Ovary (tissue), 9 donors: ENCODE results near the gene FBXO28. TPM values are rescaled to one million over a fixed set of nuclear protein-coding genes. Genes with fewer than 3 reads are reported as not detected.

Source experiments
- DNase-seq, 5 donors: peaks; one replicate each; pipeline ENCODE4 v3.0.0-alpha.2; 2019 to 2020
- H3K27ac ChIP-seq, 2 donors: fragments of 200-600 bp; one replicate each; pipeline versions ENCODE4 v1.5.1 to v1.8.0; 2019 to 2022
- H3K27me3 ChIP-seq: fragments of 200-600 bp; one replicate; pipeline ENCODE4 v1.8.0; 2022
- H3K36me3 ChIP-seq: fragments of 200-600 bp; sonication (generic); one replicate; pipeline ENCODE4 v1.5.1; 2019
- H3K4me1 ChIP-seq: one replicate; pipeline ENCODE4 v1.8.1; 2013; ENCODE audit warnings: mild to moderate bottlenecking, moderate library complexity; ENCODE audit not compliant: insufficient read depth
- H3K4me3 ChIP-seq: fragments of 200-600 bp; sonication (generic); one replicate; pipeline ENCODE4 v1.5.1; 2017
- H3K9me3 ChIP-seq, 2 donors: fragments of 200-600 bp in 1 of 2; sonication (generic) in 1 of 2; one replicate each; pipeline versions ENCODE4 v1.5.1 to v1.8.1; 2013 to 2019; ENCODE audit warnings: mild to moderate bottlenecking in 1 of 2, moderate library complexity in 1 of 2
- EP300 ChIP-seq: sonication (generic); formaldehyde crosslinking; IDR thresholded peaks from one replicate; pipeline ENCODE4 v1.6.1; 2017; ENCODE audit warnings: antibody characterized with exemption
- POLR2A ChIP-seq: fragments of 450-650 bp; IDR thresholded peaks from one replicate; pipeline ENCODE4 v1.6.1; 2017; ENCODE audit warnings: antibody characterized with exemption, mild to moderate bottlenecking, moderate library complexity
- WGBS, 3 donors: extraction: QIAGEN DNeasy Blood & Tissue Kit in 1 of 3; methylation state at CpG; one replicate each; pipeline versions ENCODE4 v1.1.5 to v1.1.7; 2013 to 2017; 5-methylcytosine and 5-hydroxymethylcytosine counted together
- intact Hi-C, 4 donors: fragments of 100-400 bp; cut with DNase I; formaldehyde crosslinking; loops; one replicate each; pipeline versions ENCODE4 v1.11.0 to v1.15.1; 2022 to 2023
- polyA plus RNA-seq, 2 donors: library from polyadenylated mRNA; stranded (reverse); fragments of 200-250 nt in 1 of 2; fragments of 350-450 nt in 1 of 2; fragmentation: Illumina TruSeq in 1 of 2; extraction: RNeasy Lipid Tissue Mini Kit (QIAGEN cat#74804) in 1 of 2; gene quantifications; one replicate each; pipeline ENCODE4 v1.2.3, GENCODE V29; 2013 to 2014
- total RNA-seq, 7 donors: library from RNA; depleted of rRNA in 2 of 7; stranded (reverse); fragments of >200 nt in 2 of 7; fragmentation: NEBNext Ultra II Directional in 3 of 7; extraction: Animal tissue kit (Norgen Biotek cat#: 25700) in 3 of 7; gene quantifications; one replicate each; pipeline versions ENCODE4 v1.1.0 to v1.2.4, GENCODE V29; 2016 to 2023
- TF ChIP-seq, protein P1 (sequence below), 3 donors: fragments of 450-650 bp in 2 of 3; fragments of 200-600 bp in 1 of 3; IDR thresholded peaks; one replicate each; pipeline versions ENCODE4 v1.5.1 to v1.8.0; 2016 to 2022; ENCODE audit warnings: antibody characterized with exemption in 3 of 3, mild to moderate bottlenecking in 1 of 3
- donor health status: DM: no; HTN: no; CAD: no; lungs with moderate emphysema.
- donor health status: DM: no; HTN: no; CAD: no.
- donor health status: Bipolar disorder and iron deficiency.
- donor health status: DM: yes; HTN: yes; CAD: no.
- donor health status: DM: no; HTN: no; CAD: no.
- donor health status: DM: yes; HTN: yes; CAD: no.

FBXO28 gene
- total and polyA plus RNA-seq, 9 donors = 11.2 to 31.7 (median 26.3) TPM

GRCh38 chr1:224188286-224188685 is 74.4 kb downstream of the FBXO28 start:
- WGBS, 3 donors = 93 to 97% (median 94%) methylated on average over 2 of the region's 2 CpGs
- no peak overlapping the region for H3K27ac ChIP-seq
- no peaks in the 10 kb centered on the region for H3K9me3 ChIP-seq
- intact Hi-C loops = no loop called here
- peaks cover 4% of the 10 kb centered on the region for H3K4me1 ChIP-seq
- H3K4me3 ChIP-seq = no peak overlapping the region
- no peaks in the 10 kb centered on the region for H3K27me3 ChIP-seq
- TF ChIP-seq EP300 (no peak), POLR2A (no peak)
- TF ChIP-seq, protein P1, sequence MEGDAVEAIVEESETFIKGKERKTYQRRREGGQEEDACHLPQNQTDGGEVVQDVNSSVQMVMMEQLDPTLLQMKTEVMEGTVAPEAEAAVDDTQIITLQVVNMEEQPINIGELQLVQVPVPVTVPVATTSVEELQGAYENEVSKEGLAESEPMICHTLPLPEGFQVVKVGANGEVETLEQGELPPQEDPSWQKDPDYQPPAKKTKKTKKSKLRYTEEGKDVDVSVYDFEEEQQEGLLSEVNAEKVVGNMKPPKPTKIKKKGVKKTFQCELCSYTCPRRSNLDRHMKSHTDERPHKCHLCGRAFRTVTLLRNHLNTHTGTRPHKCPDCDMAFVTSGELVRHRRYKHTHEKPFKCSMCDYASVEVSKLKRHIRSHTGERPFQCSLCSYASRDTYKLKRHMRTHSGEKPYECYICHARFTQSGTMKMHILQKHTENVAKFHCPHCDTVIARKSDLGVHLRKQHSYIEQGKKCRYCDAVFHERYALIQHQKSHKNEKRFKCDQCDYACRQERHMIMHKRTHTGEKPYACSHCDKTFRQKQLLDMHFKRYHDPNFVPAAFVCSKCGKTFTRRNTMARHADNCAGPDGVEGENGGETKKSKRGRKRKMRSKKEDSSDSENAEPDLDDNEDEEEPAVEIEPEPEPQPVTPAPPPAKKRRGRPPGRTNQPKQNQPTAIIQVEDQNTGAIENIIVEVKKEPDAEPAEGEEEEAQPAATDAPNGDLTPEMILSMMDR (IDR thresholded peaks at IDR 0.05) = no peak
- H3K36me3 ChIP-seq = no peaks in the 10 kb centered on the region
- DNase-seq = no peak

GRCh38 chr1:224189561-224189960 is 75.7 kb downstream of the FBXO28 start:
- TF ChIP-seq, protein P1 (IDR thresholded peaks at IDR 0.05) = no peak
- TF ChIP-seq POLR2A (no peak), EP300 (no peak)
- 96 to 98% (median 97%) methylated on average over 7 of the region's 7 CpGs for WGBS, 3 donors
- DNase-seq = no peak
- Histone ChIP-seq H3K27me3 (no peaks in the 10 kb centered on the region), H3K4me1 (peaks cover 2% of the 10 kb centered on the region), H3K27ac (no peak overlapping the region), H3K4me3 (no peak overlapping the region), H3K36me3 (no peaks in the 10 kb centered on the region), H3K9me3 (no peaks in the 10 kb centered on the region)
- intact Hi-C loops = no loop called here

- intact Hi-C loops = no loop called here
- WGBS, 3 donors = 61 to 70% (median 66%) methylated on average over 5 of the region's 5 CpGs
- H3K9me3 ChIP-seq = no peaks in the 10 kb centered on the region
- H3K4me1 ChIP-seq = no peaks in the 10 kb centered on the region
- no peak for DNase-seq
- TF ChIP-seq, protein P1 (IDR thresholded peaks at IDR 0.05) = no peak
- TF ChIP-seq EP300 (no peak), POLR2A (no peak)
- H3K36me3 ChIP-seq = no peaks in the 10 kb centered on the region
- H3K27me3 ChIP-seq = no peaks in the 10 kb centered on the region
- no peak overlapping the region for H3K4me3 ChIP-seq
- H3K27ac ChIP-seq = no peak overlapping the region
These were observed 78.3 kb downstream of the FBXO28 start for GRCh38 chr1:224192082-224192788.

DNA sequence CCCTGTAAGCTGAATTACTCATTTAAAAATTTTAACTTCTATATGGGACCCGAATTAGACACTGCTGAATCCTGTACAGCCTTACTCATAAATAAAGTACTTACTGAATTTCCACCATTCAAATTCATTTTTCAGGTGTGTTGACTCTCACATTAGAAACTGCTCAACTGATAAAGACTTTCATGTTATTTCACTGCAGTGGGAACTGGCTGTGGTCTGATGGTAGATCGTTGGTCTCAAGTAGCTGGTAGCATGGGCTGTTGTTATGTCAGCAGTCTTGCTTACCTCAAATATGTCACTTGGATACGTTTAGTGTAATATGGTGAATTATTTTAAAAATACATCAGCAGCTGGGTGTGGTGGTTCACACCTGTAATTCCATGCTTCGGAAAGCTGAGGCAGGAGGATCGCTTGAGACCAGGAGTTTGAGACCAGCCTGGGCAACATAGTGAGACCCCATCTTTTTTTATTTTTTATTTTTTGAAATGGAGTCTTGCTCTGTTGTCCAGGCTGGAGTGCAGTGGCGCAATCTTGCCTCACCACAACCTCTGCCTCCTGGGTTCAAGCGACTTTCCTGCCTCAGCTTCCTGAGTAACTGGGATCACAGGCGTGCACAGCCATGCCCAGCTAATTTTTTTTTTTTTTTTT is 79.5 kb downstream of the FBXO28 start:
- DNase-seq = no peak
- Histone ChIP-seq H3K27me3 (no peaks in the 10 kb centered on the region), H3K9me3 (no peaks in the 10 kb centered on the region), H3K36me3 (no peaks in the 10 kb centered on the region), H3K4me1 (no peaks in the 10 kb centered on the region), H3K4me3 (no peak overlapping the region), H3K27ac (no peak overlapping the region)
- TF ChIP-seq, protein P1 (IDR thresholded peaks at IDR 0.05) = no peak
- TF ChIP-seq POLR2A = no peak
- TF ChIP-seq EP300 = no peak
- 87 to 95% (median 91%) methylated on average over 8 of the region's 8 CpGs for WGBS, 3 donors
- intact Hi-C loops = no loop called here
